HepG2 (cell line): ENCODE results near the gene NAXD. TPM values are rescaled to one million over a fixed set of nuclear protein-coding genes. Genes with fewer than 3 reads are reported as not detected.

Source experiments
- BRCA1 ChIP-seq: sonication (generic); formaldehyde crosslinking; IDR thresholded peaks from 2 replicates; pipeline ENCODE4 v1.4.0; 2020; ENCODE audit warnings: missing genetic modification reagents
- MATR3 ChIP-seq: sonication (generic); formaldehyde crosslinking; IDR thresholded peaks from 2 replicates; pipeline ENCODE4 v1.4.0; 2020; ENCODE audit warnings: missing genetic modification reagents
- MYNN ChIP-seq: sonication (generic); formaldehyde crosslinking; IDR thresholded peaks from 2 replicates; pipeline ENCODE4 v1.4.0; 2020; ENCODE audit warnings: mild to moderate bottlenecking, low read depth, missing genetic modification reagents
- NFE2 ChIP-seq: sonication (generic); formaldehyde crosslinking; IDR thresholded peaks from 2 replicates; pipeline ENCODE4 v1.4.0; 2020; ENCODE audit warnings: missing genetic modification reagents
- NFYC ChIP-seq: IDR thresholded peaks from 2 replicates; pipeline ENCODE4 v1.6.1; 2016; ENCODE audit warnings: missing genetic modification reagents, missing compliant biosample characterization
- NONO ChIP-seq, 2 experiments: fragments of 450-650 bp in 1 of 2; sonication (generic) in 1 of 2; formaldehyde crosslinking in 1 of 2; IDR thresholded peaks in 1 of 2; conservative IDR thresholded peaks in 1 of 2; 2 replicates each; pipeline versions ENCODE4 v1.6.1 to v1.8.0; 2017 to 2022; ENCODE audit warnings: mild to moderate bottlenecking in 1 of 2, missing genetic modification reagents in 1 of 2, moderate library complexity in 1 of 2
- RORA ChIP-seq: sonication (generic); formaldehyde crosslinking; IDR thresholded peaks from 2 replicates; pipeline ENCODE4 v1.5.0; 2020; ENCODE audit warnings: mild to moderate bottlenecking, missing genetic modification reagents, moderate library complexity
- SMAD1 ChIP-seq: sonication (generic); formaldehyde crosslinking; IDR thresholded peaks from 2 replicates; pipeline ENCODE4 v1.4.0; 2020; ENCODE audit warnings: missing genetic modification reagents, low read depth, mild to moderate bottlenecking, borderline replicate concordance
- TGIF2 ChIP-seq: IDR thresholded peaks from 2 replicates; pipeline ENCODE4 v1.6.1; 2016; ENCODE audit warnings: control low read depth, missing compliant biosample characterization
- YY1 ChIP-seq: IDR thresholded peaks from 2 replicates; pipeline ENCODE4 v1.6.1; 2011; ENCODE audit warnings: low read length, low read depth, moderate library complexity, mild to moderate bottlenecking; ENCODE audit not compliant: insufficient read depth, insufficient replicate concordance
- ZMYM4 ChIP-seq: sonication (generic); formaldehyde crosslinking; IDR thresholded peaks from 2 replicates; pipeline ENCODE4 v1.8.1; 2023; ENCODE audit warnings: mild to moderate bottlenecking, missing genetic modification reagents
- ZNF572 ChIP-seq: sonication (generic); formaldehyde crosslinking; IDR thresholded peaks from 2 replicates; pipeline ENCODE4 v1.5.1; 2020; ENCODE audit warnings: mild to moderate bottlenecking, missing genetic modification reagents
- ZNF619 ChIP-seq: sonication (generic); formaldehyde crosslinking; IDR thresholded peaks from 2 replicates; pipeline ENCODE4 v1.4.0; 2020; ENCODE audit warnings: mild to moderate bottlenecking, missing genetic modification reagents
- ZNF749 ChIP-seq: sonication (generic); formaldehyde crosslinking; IDR thresholded peaks from 2 replicates; pipeline ENCODE4 v1.8.0; 2022; ENCODE audit warnings: mild to moderate bottlenecking, missing genetic modification reagents, moderate library complexity, borderline replicate concordance
- ZNF766 ChIP-seq: sonication (generic); formaldehyde crosslinking; IDR thresholded peaks from 2 replicates; pipeline ENCODE4 v1.5.0; 2020; ENCODE audit warnings: missing genetic modification reagents, borderline replicate concordance
- polyA plus RNA-seq, 8 experiments: library from polyadenylated mRNA; depleted of rRNA in 3 of 8; stranded (reverse) in 7 of 8; unstranded in 1 of 8; fragments of >200 nt; fragmentation: Illumina TruSeq in 4 of 8; extraction: Trizol in 4 of 8; gene quantifications; 2 replicates each; pipeline versions ENCODE4 v1.2.1 to v1.2.3, GENCODE V29; 2011 to 2016; ENCODE audit warnings: low read depth in 4 of 8, missing spikeins in 1 of 8, mixed read lengths in 1 of 8; ENCODE audit not compliant: insufficient read depth in 1 of 8
- total RNA-seq, 5 experiments: library from RNA; depleted of rRNA; stranded (reverse); fragments of >200 nt; fragmentation: Illumina TruSeq; extraction: Trizol; gene quantifications; 2 replicates each; pipeline ENCODE4 v1.2.3, GENCODE V29; 2016; ENCODE audit warnings: low read depth in 1 of 5
- TF ChIP-seq, protein P1 (sequence below): sonication (generic); formaldehyde crosslinking; IDR thresholded peaks from 2 replicates; pipeline ENCODE4 v1.4.0; 2020; ENCODE audit warnings: mild to moderate bottlenecking, missing genetic modification reagents
- TF ChIP-seq, protein P2 (sequence below): IDR thresholded peaks from 2 replicates; pipeline ENCODE4 v1.6.1; 2016; ENCODE audit warnings: mild to moderate bottlenecking, missing biosample characterization, missing genetic modification reagents
- TF ChIP-seq, protein P3 (sequence below): sonication (generic); formaldehyde crosslinking; conservative IDR thresholded peaks from 2 replicates; pipeline ENCODE4 v1.4.0; 2020; ENCODE audit warnings: mild to moderate bottlenecking, missing genetic modification reagents, moderate library complexity
- TF ChIP-seq, protein P4 (sequence below): sonication (generic); formaldehyde crosslinking; IDR thresholded peaks from 2 replicates; pipeline ENCODE4 v1.5.0; 2020; ENCODE audit warnings: missing genetic modification reagents, mild to moderate bottlenecking, borderline replicate concordance
- TF ChIP-seq, protein P5 (sequence below): sonication (generic); formaldehyde crosslinking; IDR thresholded peaks from 2 replicates; pipeline ENCODE4 v1.9.0; 2021; ENCODE audit warnings: missing genetic modification reagents, borderline replicate concordance

Gene NAXD
- total and polyA plus RNA-seq, 2 of the 13 experiments (the other 11 are each of a cell fraction or from before 2014, with no cell fraction given), result 19.0 to 23.2 TPM

DNA sequence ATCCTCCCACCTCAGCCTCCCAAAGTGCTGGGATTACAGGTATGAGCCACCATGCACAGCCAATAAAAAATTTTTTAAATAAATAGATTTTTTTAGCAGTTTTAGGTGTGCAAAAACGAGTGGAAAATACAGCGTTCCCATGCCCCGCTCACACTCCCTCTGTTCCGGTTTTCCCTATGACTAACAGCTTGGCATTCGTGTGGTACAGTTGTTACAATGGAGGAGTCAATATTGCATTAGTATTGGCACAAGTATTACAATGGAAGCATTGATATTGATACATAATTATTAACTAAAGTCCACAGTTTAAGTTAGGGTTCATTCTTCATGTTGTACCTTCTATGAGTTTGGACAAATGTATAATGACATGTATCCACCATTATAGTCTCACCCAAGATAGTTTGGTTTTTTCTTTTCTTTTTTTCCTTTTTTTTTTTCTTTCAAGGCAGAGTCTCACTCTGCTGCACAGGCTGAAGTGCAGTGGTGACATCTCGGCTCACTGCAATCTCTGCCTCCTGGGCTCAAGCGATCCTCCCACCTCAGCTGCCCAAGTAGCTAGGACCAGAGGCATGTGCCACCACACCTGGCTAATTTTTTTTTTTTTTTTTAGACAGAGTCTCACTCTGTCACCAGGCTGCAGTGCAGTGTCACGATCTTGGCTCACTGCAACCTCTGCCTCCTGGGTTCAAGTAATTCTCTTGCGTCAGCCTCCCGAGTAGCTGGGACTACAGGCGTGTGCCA, 38.4 kb upstream of the NAXD start (continued):
- TF ChIP-seq, protein P1, sequence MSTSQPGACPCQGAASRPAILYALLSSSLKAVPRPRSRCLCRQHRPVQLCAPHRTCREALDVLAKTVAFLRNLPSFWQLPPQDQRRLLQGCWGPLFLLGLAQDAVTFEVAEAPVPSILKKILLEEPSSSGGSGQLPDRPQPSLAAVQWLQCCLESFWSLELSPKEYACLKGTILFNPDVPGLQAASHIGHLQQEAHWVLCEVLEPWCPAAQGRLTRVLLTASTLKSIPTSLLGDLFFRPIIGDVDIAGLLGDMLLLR, result no peak
- TF ChIP-seq, protein P2, sequence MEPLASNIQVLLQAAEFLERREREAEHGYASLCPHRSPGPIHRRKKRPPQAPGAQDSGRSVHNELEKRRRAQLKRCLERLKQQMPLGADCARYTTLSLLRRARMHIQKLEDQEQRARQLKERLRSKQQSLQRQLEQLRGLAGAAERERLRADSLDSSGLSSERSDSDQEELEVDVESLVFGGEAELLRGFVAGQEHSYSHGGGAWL (CRISPR knock-in tag), result no peak
- TF ChIP-seq RORA (no peak), SMAD1 (CRISPR knock-in tag) (no peak), YY1 (no peak), ZMYM4 (CRISPR knock-in tag) (no peak), MATR3 (CRISPR knock-in tag) (no peak), ZNF619 (CRISPR knock-in tag) (no peak), NONO (IDR thresholded peaks at IDR 0.05) (no peak), NONO (CRISPR knock-in tag; conservative IDR thresholded peaks at IDR 0.05) (no peak), ZNF572 (CRISPR knock-in tag) (no peak), NFYC (CRISPR knock-in tag) (no peak), BRCA1 (CRISPR knock-in tag) (no peak), ZNF766 (CRISPR knock-in tag) (no peak), NFE2 (CRISPR knock-in tag) (no peak), TGIF2 (no peak), ZNF749 (no peak), MYNN (CRISPR knock-in tag) (no peak)
- TF ChIP-seq, protein P3, sequence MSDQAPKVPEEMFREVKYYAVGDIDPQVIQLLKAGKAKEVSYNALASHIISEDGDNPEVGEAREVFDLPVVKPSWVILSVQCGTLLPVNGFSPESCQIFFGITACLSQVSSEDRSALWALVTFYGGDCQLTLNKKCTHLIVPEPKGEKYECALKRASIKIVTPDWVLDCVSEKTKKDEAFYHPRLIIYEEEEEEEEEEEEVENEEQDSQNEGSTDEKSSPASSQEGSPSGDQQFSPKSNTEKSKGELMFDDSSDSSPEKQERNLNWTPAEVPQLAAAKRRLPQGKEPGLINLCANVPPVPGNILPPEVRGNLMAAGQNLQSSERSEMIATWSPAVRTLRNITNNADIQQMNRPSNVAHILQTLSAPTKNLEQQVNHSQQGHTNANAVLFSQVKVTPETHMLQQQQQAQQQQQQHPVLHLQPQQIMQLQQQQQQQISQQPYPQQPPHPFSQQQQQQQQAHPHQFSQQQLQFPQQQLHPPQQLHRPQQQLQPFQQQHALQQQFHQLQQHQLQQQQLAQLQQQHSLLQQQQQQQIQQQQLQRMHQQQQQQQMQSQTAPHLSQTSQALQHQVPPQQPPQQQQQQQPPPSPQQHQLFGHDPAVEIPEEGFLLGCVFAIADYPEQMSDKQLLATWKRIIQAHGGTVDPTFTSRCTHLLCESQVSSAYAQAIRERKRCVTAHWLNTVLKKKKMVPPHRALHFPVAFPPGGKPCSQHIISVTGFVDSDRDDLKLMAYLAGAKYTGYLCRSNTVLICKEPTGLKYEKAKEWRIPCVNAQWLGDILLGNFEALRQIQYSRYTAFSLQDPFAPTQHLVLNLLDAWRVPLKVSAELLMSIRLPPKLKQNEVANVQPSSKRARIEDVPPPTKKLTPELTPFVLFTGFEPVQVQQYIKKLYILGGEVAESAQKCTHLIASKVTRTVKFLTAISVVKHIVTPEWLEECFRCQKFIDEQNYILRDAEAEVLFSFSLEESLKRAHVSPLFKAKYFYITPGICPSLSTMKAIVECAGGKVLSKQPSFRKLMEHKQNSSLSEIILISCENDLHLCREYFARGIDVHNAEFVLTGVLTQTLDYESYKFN (CRISPR knock-in tag), result peak; percentile 70
- TF ChIP-seq, protein P4, sequence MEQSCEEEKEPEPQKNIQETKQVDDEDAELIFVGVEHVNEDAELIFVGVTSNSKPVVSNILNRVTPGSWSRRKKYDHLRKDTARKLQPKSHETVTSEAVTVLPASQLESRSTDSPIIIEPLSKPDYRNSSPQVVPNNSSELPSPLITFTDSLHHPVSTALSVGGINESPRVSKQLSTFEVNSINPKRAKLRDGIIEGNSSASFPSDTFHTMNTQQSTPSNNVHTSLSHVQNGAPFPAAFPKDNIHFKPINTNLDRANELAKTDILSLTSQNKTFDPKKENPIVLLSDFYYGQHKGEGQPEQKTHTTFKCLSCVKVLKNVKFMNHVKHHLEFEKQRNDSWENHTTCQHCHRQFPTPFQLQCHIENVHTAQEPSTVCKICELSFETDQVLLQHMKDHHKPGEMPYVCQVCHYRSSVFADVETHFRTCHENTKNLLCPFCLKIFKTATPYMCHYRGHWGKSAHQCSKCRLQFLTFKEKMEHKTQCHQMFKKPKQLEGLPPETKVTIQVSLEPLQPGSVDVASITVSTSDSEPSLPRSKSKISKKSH (CRISPR knock-in tag), result no peak
- TF ChIP-seq, protein P5, sequence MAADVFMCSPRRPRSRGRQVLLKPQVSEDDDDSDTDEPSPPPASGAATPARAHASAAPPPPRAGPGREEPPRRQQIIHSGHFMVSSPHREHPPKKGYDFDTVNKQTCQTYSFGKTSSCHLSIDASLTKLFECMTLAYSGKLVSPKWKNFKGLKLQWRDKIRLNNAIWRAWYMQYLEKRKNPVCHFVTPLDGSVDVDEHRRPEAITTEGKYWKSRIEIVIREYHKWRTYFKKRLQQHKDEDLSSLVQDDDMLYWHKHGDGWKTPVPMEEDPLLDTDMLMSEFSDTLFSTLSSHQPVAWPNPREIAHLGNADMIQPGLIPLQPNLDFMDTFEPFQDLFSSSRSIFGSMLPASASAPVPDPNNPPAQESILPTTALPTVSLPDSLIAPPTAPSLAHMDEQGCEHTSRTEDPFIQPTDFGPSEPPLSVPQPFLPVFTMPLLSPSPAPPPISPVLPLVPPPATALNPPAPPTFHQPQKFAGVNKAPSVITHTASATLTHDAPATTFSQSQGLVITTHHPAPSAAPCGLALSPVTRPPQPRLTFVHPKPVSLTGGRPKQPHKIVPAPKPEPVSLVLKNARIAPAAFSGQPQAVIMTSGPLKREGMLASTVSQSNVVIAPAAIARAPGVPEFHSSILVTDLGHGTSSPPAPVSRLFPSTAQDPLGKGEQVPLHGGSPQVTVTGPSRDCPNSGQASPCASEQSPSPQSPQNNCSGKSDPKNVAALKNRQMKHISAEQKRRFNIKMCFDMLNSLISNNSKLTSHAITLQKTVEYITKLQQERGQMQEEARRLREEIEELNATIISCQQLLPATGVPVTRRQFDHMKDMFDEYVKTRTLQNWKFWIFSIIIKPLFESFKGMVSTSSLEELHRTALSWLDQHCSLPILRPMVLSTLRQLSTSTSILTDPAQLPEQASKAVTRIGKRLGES, result no peak
